DLD1 (cell line): Measurements from ENCODE around the gene LRRC47.

Experiments
- in situ Hi-C: cut with HindIII; loops from 2 replicates; pipeline ENCODE4 v1.10.0; 2017; ENCODE audit warnings: low sequenced_read_pairs

LRRC47 gene

DNA sequence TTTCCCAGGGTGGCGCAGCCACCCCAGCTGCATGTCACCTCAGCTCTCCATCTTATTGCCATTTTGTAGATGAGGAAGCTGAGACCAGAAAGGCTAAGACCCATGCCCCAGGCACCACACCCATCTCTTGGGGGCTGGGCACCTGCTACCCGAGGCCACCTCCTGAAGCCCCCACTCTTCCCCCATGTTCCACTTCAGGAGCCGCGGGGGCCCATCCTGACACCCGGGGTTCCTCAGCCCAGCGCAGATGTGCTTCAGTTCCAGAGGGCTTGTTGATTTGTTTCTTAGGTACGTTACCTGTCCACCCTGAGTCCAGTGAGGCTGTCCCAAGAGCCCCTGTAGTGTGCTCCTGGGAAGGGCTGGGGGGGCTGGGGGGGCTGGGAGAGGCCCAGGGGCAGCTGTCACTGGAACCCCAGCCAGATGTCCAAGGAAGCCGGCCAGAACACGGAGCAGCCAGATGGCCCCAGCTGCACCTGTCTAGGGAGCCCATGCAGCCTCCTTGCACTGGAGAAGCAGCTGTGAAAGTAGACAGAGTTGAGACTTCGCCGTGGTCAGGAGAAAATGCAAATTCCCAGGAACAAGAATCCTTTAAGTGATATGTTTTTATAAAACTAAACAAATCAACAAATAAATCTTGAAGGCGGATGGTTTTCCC is 61.1 kb downstream of the LRRC47 start:
- in situ Hi-C loops = no loop called here

DNA sequence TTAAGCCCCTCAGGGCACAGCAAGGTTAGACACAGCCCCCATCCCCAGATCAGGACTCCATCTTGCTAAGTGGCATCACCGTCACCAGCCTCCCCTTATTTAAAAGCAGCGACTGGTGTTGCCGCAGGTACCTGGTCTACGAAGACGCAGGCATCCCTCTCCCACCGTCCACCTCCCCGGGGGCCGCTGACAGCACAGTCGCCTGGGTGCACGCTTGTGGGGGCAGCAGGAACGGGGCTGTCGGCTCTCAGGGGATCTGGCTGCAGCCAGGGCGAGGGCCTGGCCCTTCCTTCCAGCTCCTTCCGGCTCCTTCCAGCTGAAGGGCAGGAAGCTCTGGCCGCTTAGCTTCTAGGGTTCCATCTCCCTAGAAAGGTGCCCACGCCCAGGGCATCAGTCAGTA is 61.7 kb downstream of the LRRC47 start:
- in situ Hi-C loops = no loop called here

DNA sequence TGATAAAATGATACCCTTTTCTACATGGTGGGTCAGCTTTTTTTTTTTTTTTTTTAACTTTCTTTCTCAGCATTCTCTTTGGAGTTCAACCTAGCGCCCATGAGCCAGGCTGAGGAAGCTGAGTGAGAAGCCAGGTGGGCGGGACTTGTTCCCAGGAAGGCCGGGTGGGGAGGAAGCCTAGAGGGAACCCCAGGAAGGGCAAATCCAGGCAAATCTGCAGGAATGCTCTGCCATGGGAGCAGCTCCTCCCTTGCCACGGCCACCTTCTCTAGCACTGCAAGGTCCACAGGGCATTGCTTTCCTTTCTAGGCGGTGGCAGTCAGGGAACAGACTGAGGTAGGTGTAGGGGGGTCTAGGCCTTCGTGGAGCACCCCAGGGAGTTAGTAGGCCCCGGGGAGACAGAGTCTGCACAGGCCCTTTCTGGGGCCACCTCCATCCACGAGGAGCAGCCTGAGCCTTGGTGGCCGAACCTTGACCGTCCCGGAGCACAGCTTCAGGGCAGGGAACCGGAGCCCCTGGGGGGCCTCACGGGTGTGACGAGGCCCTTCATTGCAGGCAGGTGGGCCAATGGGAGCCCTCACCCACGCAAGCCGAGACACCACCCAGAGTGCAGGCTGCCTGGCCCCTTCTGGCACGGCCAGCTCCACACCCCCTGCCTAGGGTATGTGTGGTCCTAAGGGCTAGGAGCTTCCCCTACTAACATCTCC is 62.3 kb downstream of the LRRC47 start:
- in situ Hi-C loops = no loop called here

DNA sequence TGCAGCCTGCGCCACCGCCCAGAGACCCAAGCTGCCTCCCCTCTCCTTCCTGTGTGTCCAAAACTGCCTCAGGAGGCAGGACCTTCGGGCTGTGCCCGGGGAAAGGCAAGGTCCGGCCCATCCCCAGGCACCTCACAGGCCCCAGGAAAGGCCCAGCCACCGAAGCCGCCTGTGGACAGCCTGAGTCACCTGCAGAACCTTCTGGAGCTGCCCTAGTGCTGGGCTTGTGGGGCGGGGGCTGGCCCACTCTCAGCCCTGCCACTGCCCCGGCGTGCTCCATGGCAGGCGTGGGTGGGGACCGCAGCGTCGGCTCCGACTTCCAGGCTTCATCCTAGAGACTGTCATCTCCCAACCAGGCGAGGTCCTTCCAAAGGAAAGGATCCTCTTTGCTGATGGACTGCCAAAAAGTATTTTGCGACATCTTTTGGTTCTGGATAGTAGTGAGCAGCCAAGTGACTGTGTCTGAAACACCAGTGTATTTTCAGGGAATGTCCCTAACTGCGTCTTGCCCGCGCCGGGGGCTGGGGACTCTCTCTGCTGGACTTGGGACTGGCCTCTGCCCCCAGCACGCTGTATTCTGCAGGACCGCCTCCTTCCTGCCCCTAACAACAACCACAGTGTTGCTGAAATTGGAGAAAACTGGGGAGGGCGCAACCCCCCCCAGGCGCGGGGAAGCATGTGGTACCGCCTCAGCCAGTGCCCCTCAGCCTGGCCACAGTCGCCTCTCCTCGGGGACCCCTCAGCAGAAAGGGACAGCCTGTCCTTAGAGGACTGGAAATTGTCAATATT is 63.0 kb downstream of the LRRC47 start:
- in situ Hi-C loops = no loop called here

DNA sequence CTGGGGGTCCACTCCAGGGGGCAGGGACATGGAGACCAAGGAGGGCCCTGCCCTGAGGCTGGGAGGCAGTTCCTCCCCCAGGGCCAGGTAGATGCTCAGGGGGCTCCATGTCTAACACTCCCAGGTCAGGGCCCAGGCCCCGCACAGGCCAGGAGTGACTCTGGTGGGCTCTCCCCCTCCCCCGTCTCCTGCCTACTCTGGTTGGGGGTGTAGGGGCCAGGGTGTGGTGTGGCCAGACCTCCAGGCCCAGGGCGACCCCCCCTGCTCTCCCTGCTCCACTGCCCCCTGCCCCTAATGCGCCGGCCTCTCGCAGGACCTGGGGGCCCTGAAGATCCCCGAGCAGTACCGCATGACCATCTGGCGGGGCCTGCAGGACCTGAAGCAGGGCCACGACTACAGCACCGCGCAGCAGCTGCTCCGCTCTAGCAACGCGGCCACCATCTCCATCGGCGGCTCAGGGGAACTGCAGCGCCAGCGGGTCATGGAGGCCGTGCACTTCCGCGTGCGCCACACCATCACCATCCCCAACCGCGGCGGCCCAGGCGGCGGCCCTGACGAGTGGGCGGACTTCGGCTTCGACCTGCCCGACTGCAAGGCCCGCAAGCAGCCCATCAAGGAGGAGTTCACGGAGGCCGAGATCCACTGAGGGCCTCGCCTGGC is 63.7 kb downstream of the LRRC47 start:
- in situ Hi-C loops = no loop called here

DNA sequence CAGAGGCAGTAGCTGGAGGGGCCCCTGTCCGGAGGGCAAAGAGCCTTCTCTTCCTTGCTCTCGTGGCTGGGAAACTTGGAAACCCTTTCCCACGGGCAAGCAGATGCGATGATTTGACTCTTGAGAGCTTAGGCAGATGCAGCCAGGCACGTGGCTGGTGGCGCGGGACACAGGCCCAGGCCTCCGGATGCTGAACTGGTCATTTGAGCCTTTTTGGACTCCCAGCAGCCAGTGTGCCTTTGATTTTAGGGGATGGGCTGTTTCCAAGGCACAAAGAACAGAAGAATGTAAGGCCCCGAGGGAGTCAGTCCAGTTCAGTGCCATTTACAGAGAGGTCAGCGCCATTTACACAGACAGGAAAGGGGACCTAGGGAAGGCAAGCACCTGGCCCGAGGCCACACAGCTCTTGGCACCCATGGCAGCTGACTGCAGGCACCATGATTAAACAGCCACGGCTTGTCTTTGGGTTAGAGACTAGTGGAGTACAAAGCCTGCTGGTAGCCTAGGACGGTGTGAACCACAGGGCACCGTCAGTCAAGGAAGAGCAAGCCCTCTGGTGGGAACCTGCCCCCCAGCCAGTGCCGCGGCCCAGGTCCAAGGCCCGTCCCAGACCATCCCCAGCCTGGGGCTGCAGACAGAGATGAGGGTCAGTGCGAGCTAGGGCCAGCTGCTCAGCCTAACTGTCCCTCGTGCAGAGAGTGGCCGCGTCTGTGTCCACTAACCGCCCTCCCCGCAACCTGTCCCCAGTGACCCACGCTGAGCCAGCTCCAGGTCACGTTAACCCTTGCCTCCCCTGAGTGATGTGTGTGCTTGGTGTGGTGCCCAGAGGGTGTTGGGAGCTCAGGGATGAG is 64.5 kb downstream of the LRRC47 start:
- in situ Hi-C loops = no loop called here

DNA sequence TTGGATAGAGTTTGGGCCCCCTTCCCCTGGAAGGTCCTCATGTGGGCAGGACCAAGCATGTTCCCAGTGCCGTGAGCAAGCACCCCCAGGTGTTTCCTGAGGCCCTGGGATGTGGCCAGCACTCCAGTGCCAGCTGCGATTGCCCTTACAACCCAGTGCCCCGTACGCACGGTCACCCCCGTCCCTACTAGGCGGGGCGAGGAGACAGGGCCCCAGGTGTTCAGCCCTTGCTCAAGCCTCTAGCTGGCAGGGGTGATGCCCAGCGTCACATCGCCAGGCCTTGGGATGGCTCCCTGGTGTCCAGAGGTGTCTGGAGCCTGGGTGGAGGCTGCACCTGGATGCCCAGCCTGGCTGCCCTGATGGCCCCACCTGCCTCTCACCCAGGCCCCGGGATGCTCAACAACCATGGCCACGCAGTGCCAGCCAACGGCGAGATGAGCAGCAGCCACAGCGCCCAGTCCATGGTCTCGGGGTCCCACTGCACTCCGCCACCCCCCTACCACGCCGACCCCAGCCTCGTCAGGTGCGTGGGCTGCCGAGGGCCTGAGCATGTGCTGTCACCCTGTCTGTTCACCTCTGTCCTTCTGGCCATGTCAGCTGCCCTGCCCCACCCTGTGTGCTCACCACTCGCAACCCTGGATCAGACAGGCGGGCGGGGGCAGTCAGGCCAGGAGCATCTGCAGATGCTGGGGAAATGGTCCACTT is 65.6 kb downstream of the LRRC47 start:
- in situ Hi-C loops = no loop called here

DNA sequence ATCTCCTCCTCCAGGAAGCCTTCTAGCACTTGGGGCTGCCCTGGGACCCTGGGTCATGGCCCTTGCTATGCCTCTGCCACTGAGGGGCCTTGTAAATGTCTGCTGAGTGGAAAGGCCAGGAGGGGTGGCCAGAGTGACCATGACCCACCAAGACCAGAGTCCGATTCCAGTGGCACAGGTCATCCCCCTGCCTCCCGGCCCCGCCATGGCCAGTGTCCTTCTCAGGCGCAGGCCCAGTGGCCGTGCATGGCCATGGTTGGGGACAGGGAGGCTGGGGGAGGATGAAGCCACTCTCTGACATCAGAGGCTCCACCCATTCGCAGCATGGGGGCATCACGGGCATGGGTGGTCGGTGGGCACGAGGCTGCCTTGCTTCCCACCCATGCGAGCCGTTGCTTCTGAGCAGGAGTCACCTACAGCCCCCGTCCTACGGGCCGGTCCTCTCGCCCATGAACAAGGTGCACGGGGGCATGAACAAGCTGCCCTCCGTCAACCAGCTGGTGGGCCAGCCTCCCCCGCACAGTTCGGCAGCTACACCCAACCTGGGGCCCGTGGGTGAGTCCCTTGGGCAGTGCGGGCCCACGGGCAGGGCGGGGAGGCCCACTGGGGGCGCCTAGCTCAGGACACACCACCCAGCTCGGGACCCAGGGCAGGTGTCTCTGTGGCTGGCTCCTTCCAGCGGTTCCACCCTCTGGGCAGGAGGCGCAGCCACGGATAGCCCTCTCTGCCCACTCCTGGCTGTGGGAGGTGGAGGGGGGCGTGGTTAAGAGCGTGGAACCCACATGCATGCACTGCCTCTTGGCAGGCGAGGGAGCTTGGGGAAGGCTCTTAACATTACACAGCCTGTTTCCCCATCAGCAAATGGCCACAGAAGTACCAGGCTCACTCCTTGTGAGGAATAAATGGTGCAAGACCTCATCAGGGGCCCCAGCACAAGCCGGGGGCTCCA is 66.4 kb downstream of the LRRC47 start:
- in situ Hi-C loops = no loop called here
